GM12801 (cell line): ENCODE measurements around the gene PNMA8B.

ENCODE experiments used
- TF ChIP-seq, protein P1 (sequence below): IDR thresholded peaks from one replicate; pipeline ENCODE4 v1.5.1; 2011; ENCODE audit warnings: control low read depth; ENCODE audit not compliant: insufficient read length; ENCODE audit errors: extremely low read depth

The PNMA8B gene

DNA sequence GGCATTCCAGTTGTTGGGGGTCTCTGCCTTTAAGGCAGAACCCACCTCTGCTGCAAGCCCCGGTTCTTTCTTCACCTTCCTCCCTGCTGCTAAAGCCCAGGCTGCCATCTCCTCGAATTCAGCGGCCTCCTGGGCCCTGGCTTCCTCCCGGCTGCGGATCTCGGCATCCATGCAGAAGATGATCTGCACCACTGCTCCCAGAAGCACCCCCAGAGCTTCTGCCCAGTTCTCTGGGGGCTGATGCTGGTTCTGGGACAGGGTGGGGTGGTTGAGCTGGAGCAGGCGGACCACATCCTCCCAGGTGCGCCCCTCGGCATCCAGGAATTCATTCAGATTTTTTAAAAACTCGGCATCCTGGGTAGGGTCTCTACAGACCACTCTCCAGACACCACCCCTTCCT lies 25.3 kb downstream of the PNMA8B start:
- TF ChIP-seq, protein P1, sequence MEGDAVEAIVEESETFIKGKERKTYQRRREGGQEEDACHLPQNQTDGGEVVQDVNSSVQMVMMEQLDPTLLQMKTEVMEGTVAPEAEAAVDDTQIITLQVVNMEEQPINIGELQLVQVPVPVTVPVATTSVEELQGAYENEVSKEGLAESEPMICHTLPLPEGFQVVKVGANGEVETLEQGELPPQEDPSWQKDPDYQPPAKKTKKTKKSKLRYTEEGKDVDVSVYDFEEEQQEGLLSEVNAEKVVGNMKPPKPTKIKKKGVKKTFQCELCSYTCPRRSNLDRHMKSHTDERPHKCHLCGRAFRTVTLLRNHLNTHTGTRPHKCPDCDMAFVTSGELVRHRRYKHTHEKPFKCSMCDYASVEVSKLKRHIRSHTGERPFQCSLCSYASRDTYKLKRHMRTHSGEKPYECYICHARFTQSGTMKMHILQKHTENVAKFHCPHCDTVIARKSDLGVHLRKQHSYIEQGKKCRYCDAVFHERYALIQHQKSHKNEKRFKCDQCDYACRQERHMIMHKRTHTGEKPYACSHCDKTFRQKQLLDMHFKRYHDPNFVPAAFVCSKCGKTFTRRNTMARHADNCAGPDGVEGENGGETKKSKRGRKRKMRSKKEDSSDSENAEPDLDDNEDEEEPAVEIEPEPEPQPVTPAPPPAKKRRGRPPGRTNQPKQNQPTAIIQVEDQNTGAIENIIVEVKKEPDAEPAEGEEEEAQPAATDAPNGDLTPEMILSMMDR, result no peak

DNA sequence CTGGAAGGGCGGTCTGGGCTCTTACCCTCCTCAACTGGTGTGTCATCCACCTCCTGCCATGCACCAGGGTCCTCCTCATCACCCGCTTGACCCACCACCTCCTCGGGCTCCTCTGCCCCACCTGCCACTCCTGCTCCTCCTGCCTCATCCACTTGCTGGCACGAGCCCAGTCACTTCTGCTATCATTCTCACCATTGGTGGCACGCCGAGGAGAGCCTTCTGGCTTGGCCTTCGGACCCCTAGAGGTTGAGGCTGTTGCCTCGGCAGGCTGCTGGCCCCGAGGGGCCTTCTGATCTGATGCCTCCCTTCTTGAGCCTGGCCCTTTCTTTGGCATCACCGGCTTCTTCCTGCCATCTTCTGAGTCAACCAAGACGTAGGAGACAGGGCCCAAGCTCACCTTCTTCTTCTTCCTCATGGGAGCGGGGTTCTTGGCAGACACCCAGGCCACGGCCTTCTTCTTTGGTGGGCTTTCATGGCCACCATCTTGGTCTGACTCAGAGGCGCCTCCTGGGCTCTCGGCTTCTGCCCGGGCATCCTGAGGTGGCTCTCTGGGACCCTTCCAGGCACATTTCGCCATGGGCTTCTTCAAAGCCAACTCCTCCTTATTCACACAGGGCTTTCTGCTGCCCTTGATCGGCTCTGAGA lies 26.0 kb downstream of the PNMA8B start:
- TF ChIP-seq, protein P1, result no peak

DNA sequence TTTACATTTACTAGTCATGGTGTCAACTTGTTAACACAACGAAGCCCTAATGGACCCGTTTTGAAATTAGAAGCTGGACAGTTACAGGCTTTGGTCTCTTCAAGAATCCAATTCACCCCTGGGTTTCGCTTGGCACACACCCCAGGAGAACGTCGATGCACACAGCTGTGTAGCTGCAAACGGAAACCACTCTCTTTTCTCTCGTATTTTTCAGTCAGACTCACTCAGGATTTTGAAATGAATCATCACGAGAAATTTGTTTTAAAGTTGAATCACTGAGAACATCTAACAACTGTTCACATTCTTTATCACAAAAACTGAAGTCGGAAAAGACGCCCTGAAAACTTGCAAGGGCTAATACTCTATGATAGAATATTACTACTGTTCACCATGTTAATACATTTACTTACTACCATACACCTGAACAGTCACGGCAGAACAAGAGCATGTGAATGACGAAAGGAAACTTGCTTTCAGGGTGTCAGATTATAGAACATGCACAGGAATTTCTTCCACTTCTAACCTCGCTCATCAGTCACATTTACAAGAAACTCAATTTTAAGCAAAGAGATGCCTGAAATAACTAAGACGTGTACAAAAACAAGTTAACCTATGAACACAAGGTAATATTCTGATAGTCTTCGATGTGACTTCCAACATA lies 29.0 kb downstream of the PNMA8B start:
- TF ChIP-seq, protein P1, result no peak

DNA sequence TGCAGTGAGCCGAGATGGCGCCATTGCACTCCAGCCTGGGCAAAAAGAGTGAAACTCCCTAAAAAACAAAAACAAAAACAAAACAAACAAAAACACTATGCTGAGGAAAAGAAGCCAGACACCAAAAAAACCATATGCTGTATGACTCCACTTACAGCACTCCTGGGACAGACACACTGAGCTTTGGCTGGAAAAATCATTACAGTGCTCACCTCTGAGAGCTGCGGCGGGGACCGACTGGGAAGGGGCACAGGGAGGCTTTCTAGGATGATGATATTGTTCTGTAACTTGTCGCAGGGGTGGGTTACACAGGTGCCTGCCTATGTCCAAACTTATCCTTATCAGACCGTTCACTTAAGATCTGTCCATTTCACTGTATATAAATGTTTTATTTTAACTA lies 32.2 kb downstream of the PNMA8B start:
- TF ChIP-seq, protein P1, result no peak

DNA sequence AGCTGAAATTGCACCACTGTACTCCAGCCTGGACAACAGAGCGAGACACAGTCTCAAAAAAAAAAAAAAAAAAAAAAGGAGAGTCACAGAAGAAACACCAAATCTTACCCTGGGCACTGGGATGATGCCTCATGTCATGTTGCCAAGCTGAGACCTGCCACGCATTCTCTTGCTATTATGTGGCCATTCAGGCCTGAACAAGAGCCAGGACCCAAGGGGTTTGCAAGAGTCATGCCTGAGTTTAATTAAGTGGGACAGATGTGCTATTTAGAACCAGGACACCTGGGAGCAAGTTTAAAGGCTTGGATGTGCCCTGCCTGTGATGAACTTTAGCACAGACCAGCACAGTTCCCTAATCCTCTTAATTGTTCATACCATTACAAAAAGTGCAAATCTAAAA lies 34.1 kb downstream of the PNMA8B start:
- TF ChIP-seq, protein P1, result no peak

DNA sequence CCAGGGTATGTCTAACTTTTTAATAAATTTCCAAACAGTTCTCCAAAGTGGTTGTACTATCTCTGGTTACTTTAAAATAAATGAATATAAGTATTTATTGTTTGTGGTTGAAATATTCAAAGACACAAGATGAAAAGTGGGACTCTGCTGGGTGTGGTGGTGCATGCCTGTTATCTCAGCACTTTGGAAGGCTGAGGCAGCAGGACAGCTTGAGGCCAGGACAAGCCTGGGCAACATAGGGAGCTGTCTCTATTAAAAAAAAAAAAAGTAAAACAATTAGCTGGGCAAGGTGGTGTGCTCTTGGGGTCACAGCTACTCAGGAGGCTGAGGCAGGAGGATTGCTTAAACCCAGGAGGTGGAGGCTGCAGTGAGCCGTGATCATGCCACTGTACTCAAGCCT lies 34.7 kb downstream of the PNMA8B start:
- TF ChIP-seq, protein P1, result no peak

DNA sequence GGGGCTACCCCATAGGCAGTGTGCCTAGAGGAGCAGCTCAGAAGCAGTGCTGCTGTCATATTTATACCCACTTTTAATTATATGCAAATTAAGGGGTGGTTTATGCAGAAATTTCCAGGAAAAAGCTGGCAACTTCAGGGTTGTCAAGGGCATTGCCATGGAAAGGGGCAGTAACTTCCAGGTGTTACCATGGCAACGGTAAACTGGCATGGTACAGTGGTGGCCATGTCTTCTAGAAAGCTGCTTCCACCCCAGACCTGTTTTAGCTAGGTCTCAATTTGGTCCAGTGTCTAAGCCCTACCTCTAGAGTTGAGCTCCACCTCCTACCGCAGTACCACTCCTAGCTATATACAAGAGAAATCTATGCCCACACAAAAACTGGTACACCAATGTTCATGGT lies 35.6 kb downstream of the PNMA8B start:
- TF ChIP-seq, protein P1, result no peak
